Ecto neural progenitor cell (in vitro differentiated cells): Measurements from ENCODE around the gene KIFC1.
A peak's percentile ranks its signal among the peaks of the same experiment; 100 is the strongest.

ENCODE experiments used
- DNase-seq: peaks from one replicate; pipeline ENCODE4 v3.0.0-alpha.2; 2018; ENCODE audit warnings: low spot score

Gene KIFC1

DNA sequence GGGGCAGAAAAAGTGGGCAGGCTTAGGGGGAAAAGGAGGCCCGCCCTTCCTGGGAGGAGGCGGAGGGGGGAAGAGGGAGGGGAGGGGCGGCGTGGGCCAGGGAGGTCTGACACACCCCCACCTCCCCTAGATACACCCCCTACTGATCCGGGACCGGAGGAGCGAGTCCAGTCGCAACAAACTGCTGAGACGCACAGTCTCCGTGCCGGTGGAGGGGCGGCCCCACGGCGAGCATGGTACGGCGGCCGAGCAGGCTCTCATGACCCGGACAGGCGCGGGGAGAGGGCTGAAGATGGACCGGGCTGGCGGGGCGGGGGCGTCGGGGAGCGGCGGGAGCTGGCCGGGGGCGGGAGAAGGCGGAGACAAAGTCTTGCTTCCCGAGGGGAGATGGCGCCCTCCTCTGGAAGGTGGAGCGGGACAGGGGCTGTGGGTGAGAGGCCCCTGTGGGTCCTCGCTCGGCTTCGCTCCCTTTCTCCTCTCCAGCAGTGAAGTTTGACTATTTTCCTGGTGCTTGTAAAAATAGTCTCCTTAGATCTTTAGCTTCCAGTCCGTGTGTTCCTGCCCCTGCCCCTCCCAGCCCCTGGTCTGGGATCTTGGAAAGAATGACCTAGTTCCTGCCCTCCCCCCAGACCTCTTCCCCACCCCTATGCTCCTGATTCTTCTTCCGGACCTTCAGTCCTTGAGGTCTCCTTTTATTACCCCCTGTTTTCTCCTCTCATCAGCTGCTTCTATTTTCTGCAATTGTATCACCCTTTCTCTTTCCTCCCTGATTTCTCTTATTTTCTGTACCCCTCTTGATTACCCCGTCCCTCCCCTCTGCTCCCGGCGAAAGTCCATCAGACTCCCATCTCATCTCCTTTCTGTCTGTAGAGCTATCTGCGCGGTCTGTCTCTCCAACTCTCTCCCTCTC is 34.3 kb downstream of the KIFC1 start:
- DNase-seq: peak; percentile 93

DNA sequence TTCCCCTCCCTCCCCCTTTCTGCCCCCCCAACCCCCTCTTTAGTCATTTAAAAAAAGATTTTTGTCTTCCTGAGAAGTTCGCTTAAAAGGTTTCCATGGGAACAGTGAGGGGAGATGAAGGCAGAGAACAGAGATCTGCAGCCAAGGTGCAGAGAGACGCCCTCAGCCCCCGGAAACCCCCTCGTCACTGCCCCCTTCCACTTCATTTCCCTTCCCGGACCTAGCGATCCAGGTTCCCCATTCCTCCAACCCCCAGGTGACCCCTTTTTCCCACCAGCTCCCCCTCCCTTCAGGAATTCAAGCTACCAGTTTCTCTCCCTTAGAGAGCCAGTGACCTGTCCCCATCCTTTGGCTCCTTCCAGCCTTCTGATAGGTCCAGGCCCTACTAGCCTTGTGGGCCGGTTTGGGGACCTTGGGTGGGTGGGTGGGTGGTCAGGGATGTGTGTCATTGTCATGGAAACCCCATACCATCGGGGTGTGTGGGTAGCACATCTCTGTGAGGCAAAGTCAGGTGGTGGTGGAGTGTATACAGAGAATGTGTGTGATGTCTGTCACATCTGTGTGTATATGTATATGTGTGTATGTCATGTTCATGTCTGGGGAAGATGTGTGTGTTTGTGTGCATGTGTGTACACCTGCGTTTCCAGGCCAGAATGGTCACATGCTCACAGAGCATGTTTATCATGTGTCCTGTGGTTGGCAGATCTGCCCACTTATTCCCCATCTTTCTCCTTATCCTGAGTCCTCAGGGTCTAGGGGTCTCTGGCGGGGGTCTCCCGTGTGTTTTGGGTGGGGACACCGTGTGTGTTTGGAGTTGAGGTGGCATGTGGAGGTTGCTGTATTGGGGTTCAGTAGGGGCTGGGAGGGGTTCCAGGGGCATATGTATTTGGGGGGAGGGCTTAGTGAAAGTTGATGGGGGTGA is 35.2 kb downstream of the KIFC1 start:
- no peak for DNase-seq

DNA sequence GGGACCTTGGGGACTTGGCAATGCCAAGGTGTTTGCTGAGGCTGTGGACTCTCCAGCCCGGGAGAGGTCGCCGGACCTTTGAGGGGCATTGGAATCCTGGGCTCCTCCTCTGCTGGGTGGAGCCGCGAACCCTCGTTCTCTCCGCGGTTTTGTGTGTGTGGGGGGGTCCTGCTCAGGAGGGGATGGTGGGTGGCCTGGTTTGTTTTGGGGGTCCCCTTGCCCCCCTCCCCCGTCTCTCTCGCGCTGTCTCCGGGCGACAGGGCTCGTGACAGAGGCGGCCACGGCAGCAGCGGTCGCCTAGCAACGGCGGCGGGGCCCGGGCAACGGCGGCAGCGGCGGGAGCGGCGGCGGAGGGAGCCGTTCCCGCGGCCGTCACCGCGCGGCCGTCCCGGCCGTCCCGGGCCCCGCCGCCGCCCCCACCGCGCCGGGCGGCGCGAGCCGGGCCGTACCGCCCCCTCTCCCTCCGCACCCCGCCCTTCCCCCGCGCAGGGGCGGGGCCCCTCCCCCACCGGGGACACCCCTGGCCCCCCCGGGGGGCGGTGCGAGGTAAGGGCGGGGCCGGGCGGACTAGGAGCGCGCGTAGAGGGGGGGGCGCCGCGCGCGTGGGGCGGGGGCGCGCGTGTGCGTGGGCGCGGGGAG is 36.1 kb downstream of the KIFC1 start:
- peak; percentile 78 for DNase-seq

DNA sequence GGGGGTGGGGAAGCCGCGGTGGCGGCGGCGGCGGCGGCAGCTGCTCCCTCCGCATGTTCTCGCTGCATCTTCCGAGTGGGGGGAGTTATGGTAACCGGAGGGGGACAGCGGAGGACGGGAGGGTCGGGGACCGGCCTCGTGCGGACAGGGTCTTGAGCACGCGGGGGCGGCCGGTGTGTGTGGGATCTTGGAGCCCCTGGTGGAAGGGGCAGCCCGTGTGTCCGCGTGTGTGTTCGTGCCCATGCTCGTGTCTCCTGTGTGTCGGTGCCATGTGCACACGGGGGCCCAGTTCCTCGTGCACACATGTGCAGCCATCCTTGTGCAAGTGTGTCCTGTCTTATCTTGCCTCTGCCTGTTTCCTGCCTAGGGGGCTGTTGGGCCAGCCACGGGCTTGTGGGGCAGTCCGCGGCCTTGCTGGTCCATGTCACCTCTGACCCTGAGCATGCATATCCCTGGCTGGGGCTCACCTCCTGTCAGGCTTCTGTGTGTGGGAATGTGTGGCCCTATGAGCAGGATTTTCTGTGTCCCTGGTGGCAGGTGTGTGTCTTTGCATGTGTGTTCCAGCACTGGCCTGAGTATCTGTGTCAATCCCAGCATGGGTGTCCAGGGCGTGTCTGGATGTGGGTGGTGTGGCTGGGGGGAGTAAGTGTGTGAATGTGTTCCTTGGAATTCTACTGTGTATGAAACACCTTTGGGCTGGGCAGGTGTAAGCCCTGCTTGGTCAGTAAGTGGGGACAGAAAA is 36.8 kb downstream of the KIFC1 start:
- peak; percentile 69 for DNase-seq

DNA sequence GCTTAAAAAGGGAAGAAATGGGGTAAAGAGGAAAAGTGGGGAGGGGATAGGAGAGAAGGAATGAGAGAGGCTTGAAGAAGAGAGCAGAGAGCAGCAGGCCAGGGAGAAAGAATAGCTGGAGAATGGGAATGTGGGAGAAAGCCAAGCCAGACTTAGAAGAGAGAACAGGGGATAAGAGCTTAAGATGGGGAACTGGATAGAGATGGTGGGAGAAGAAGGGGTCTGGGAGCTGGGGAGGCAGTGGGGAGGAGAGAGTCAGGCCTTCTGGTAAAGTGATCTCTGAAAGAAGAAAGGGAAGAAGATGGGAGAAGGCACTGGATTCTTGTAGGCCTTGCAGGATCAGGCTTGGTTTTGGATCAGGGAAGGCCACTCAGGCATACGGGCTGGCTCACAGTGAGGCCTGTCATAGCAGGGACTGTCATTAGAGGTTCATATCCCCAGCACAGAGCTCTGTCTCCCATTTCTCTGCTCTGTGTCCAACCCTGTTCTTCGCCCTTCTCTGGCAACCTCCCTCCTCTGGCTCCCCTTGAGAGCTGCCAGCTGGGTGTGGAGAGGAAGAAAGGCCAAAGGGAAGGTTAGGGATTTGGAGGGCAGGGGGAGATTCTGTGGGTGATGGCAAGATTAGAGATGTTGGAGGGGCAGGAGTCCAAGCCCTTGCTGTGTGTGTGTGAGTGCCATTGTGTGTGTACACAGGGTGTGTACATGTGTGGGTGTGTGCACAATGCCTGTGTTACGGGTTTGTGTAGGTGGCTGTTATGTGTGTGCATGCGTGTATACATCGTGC is 37.5 kb downstream of the KIFC1 start:
- DNase-seq: no peak

DNA sequence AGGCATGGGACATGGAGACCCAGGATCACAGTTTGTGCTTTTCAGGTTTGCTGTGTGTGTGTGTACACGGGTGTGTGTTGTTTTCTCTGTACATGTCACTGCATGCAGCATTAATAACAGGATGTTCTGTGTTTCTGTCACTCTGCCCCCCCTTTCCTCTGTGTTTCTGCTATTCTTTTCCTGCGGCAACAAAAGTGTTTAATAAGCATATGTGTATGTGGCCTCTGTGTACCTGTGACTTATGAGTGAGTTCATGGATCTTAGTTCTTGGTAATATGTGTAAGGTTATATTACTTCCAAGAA is 38.1 kb downstream of the KIFC1 start:
- no peak for DNase-seq

DNA sequence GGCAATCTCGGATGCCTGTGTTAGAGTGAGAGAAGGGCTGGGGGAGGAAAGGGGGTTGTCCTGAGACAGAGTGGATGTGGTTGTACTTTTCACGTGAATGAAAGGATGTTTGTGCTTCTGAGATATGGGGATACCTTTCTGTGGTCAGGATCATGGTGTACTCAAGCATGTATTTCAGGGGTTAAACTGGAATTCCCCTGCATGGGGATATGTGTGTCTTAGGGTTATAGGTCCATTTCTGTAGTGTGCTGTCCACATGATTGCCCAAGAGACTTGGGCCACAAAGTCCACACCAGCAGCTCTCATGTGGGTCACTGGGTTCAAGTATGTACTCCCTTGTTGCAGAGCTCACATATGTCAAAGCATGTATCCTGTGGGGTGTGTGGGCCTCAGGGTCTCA is 38.7 kb downstream of the KIFC1 start:
- DNase-seq: no peak

DNA sequence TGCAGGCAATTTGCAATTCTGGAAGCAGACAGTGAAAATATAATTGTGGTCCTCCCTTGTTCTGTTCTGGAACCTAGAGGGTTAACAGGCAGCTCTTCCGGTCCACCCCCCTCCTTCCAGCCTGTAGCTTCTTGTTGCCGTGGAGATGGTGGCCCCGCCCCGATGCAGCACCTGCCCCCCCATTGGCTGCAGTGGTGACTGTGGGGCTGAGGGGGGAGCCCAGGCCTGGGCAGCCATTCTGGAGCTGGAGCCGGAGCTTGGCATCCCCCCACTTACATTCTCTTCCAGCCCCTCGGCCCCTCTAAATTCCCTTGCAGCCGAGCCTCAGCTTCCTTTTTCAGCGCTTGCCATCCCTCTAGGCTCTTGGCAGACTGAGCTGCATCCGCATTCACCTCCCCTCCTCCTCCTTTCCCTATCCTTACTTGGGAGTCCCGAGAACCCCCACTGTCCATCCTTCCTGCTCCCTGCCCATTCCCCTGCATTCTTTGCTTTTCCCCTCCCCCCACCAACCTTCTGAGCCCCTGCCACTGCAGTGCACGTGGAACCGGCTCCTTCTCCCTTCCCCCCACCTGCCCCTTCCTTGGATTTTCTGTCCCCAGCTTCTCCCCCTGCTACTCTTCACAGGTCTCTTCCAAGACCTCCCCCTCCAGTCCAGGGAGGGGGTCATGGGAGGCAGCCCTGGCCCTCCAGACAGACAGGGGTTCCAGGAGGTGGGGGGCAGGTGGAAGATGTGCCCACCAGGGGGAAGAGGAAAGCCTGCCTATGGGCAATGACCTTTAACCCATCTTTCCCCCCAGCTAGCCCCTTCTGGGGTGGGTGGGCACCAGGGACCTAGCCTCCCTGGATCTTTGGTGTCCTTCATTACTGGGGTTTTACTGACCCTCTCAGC is 39.6 kb downstream of the KIFC1 start:
- DNase-seq: peak; percentile 89

DNA sequence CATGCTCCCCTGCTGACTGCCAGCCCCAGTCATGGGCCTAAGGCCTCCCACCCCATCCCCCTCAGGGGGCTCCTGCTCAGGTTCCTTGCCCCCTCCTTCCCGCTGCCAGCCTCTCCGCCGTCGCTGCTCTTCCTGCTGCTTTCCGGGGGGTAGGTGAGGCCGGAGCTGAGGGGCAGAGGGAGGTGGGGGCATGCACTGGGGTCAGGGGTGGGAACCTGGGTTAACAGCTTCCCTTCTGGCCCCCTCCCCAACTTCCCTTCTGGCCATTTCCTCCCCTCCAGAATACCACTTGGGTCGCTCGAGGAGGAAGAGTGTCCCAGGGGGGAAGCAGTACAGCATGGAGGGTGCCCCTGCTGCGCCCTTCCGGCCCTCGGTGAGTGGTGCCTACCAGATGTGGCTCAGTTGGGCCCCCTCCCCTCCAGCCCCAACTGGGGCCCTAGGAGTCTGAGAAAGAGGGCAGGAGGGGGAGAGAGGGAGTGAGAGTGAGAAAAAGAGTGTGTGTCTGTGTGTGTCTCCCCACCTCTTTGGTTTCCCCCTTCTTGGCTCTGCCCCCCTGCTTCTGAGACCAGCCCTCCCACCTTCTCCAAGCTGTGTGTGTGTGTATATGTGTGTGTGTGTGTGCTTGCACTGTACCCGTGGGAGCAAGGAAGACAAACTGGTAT is 40.4 kb downstream of the KIFC1 start:
- no peak for DNase-seq

DNA sequence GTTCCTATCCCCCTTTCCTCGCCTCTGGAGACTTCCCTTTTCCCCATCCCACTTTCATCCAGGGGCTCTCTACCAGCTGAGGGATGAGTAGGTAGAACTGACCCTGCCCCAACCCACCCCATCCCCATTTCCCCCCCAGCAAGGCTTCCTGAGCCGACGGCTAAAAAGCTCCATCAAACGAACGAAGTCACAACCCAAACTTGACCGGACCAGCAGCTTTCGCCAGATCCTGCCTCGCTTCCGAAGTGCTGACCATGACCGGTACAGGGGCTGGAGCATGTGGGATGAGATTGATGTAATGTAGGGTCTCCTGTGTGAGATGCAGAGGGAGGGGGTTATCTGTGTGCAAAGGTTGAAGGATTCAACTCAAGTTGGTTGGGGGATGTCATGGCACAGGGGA is 40.9 kb downstream of the KIFC1 start:
- DNase-seq: no peak

DNA sequence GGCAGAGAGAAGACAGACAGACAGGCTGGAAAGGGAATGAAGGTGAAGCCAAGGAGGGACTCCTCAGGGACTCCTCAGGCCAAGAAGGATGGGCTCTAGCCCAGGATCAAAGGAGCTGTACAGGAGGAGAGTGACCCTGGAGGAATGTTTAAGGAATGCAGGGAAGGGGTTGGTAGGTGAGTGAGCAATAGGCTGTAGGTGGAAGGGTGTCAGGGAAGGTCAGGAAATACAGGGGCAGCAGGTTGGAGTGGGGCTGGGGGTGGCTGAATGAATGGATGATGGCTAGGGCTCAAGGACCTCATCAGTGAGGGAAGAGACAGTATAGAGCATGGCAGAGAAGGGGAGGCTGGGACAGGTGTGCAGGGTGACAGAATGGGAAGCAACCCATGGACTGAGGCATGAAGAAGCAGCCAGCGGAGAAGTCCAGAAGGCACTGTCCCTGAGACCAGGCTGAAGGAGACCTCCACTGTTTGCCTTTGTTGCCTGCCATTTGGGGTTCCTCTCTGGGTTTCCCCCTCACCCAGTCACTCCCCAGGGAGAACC is 41.4 kb downstream of the KIFC1 start:
- DNase-seq: no peak

DNA sequence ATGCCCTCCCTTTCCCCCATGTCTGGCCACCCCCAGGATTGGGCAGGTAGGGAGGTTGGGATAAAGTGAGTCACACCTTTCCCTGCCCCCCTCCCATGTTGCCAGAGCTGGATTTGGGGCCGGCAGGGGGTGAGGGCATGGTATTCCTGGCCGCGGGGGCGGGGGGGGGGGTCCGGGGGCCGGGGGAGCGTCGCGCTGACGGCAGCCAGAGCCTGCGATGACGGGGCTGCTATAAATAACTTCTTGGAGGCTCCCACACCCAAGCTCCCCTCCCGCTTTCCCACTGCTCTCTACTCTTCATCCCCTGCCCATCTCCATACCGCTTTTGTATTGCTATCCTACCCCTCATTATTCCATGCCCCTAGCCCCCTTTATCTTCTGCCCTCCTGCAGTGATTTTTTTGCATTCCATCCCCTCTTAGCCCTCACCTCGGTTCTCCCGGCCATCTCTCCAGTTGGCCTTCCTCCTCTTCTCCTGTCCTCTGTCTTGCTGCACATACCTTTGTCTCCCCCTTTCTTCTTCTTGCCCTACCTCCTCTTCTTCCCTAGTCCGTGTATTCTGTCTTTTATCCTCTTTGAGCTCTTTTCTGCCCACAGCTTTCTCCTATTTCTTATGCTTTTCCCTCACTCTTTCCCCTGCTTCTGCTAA is 42.0 kb downstream of the KIFC1 start:
- DNase-seq: no peak

DNA sequence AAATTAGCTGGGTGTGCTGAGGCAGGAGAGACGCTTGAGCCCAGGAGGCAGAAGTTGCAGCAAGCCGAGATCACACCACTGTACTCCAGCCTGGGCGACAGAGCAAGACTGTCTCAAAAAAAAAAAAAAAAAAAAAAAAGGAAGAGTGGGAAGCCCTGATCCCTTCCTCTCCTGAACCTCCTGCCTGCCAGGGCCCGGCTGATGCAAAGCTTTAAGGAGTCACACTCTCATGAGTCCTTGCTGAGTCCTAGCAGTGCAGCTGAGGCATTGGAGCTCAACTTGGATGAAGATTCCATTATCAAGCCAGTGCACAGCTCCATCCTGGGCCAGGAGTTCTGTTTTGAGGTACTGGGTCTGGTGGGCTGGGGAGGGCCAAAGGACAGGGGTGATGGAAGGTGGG is 43.3 kb downstream of the KIFC1 start:
- DNase-seq: no peak

DNA sequence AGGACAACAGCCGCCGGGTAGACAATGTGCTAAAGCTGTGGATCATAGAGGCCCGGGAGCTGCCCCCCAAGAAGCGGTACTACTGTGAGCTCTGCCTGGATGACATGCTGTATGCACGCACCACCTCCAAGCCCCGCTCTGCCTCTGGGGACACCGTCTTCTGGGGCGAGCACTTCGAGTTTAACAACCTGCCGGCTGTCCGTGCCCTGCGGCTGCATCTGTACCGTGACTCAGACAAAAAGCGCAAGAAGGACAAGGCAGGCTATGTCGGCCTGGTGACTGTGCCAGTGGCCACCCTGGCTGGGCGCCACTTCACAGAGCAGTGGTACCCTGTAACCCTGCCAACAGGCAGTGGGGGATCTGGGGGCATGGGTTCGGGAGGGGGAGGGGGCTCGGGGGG is 46.0 kb downstream of the KIFC1 start:
- DNase-seq: no peak

DNA sequence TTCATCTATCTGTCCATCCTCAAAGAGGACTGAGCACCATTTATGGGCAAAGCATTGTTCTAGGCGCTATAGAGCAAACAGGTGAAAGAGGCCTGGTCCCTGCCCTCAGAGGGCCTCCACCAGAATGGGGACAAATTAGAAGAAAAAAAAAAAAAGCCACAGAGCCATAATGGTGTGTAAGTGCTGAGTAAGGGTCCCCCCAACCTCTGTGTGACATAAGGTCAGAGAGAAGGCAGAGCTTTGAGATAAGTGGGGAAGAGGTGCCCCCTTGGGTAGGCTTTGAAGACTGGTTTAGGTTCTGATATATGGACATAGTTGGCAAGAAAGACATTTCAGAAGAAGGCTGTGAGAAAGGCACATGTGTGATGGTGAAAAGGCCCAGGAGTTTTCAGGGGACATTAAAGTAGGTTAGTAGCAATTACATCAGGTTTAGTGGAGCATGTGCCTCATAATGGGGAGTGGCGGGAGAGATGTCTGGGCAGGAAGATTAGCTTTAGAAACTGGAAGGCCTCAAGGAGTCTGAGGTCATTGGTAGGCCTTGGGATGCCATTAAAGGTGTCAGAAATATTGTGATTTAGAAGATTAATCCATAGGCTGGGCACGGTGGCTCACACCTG is 47.5 kb downstream of the KIFC1 start:
- no peak for DNase-seq

DNA sequence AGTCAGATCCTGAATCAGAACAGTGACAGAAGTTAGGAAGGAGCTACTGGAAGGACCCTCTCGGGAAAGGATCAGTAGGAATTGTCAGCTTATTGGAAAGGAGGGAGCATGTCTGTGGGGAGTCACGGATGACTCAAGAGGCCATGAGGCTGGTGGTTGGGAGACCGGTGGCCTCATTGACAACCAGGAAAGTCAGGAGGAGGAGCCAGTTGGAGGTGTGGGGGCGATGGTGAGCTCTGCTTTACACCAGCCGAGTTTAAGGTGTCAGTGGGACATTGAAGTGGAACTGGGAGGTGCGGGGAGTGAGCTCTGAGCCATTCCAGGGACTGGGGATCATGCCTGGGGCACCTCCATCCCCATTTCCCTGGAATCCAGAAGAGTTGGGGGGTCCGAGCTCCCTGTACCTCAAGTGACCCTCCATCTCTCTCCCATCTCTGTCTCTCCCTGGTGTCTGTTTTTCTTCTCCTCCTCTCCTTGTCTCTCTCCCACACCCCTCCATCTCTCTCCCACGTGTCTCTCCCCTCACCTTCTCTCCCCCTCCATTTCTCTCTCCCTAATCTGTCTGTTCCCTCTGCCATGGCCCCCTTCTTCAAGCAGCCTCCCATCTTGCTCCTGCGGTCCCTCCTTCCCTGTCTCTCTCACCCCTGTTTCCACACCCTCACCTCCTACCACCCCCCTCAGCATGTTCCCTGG is 48.5 kb downstream of the KIFC1 start:
- no peak for DNase-seq

DNA sequence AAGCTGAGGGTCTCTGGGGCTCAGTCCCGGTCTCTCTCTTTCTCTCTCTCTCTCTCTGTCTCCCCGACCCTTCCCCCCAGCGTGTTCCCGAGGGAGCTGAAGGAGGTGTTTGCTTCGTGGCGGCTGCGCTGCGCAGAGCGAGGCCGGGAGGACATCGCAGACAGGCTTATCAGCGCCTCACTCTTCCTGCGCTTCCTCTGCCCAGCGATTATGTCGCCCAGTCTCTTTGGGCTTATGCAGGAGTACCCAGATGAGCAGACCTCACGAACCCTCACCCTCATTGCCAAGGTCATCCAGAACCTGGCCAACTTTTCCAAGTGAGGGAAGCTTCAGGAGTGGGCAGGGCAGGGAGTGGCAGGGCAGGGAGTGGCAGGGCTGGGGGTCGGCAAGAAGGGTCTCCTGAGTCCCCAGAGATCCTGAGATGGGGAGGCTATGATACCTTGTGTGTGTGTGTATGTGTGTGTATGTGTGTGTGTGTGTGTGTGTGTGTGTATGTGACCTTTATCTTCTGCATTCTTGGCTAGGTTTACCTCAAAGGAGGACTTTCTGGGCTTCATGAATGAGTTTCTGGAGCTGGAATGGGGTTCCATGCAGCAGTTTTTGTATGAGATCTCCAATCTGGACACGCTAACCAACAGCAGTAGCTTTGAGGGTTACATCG is 49.2 kb downstream of the KIFC1 start:
- no peak for DNase-seq
